ENCODE data around the gene CTSH. TPM values are rescaled to one million over a fixed set of nuclear protein-coding genes. Genes with fewer than 3 reads are reported as not detected.

The CTSH gene
- total RNA-seq, 2 donors from 2014 or later: 34.4 to 58.5 TPM

GRCh38 chr15:78898540-78898939 lies 46.3 kb downstream of the CTSH start:
- no peak overlapping the region for H3K9ac ChIP-seq (ENCODE audit: low read depth in 2 of 2, low read length in 2 of 2)
- no peaks in the 10 kb centered on the region for H3K9me3 ChIP-seq
- H3K27me3 ChIP-seq: no peaks in the 10 kb centered on the region
- H3K27ac ChIP-seq: no peak overlapping the region
- H3K4me3 ChIP-seq: no peak overlapping the region
- TF ChIP-seq CTCF (IDR thresholded peaks at IDR 0.05): no peak
- H3K4me1 ChIP-seq: no peaks in the 10 kb centered on the region
- peaks cover 40% of the 10 kb centered on the region for H3K36me3 ChIP-seq
- intact Hi-C loops (cut with DNase I): no loop called here
- no peak for DNase-seq

- intact Hi-C loops (cut with DNase I): no loop called here
- Histone ChIP-seq H3K36me3 (peaks cover 57% of the 10 kb centered on the region), H3K27me3 (no peaks in the 10 kb centered on the region), H3K4me1 (no peaks in the 10 kb centered on the region), H3K27ac (no peak overlapping the region), H3K9ac (ENCODE audit: low read depth in 2 of 2, low read length in 2 of 2) (no peak overlapping the region), H3K9me3 (no peaks in the 10 kb centered on the region), H3K4me3 (no peak overlapping the region)
- TF ChIP-seq CTCF (IDR thresholded peaks at IDR 0.05): no peak
- DNase-seq: no peak
Observed at GRCh38 chr15:78895471-78895870, 49.4 kb downstream of the CTSH start.

GRCh38 chr15:78893538-78893937 lies 51.3 kb downstream of the CTSH start:
- Histone ChIP-seq H3K9me3 (no peaks in the 10 kb centered on the region), H3K36me3 (peaks cover 47% of the 10 kb centered on the region), H3K27ac (no peak overlapping the region), H3K4me3 (no peak overlapping the region), H3K9ac (ENCODE audit: low read depth in 2 of 2, low read length in 2 of 2) (no peak overlapping the region), H3K4me1 (no peaks in the 10 kb centered on the region), H3K27me3 (no peaks in the 10 kb centered on the region)
- TF ChIP-seq CTCF (IDR thresholded peaks at IDR 0.05): no peak
- no peak for DNase-seq
- intact Hi-C loops (cut with DNase I): no loop called here

- intact Hi-C loops (cut with DNase I): no loop called here
- no peak overlapping the region for H3K9ac ChIP-seq (ENCODE audit: low read depth in 2 of 2, low read length in 2 of 2)
- no peaks in the 10 kb centered on the region for H3K9me3 ChIP-seq
- peaks cover 29% of the 10 kb centered on the region for H3K36me3 ChIP-seq
- TF ChIP-seq CTCF (IDR thresholded peaks at IDR 0.05): no peak
- no peak overlapping the region for H3K27ac ChIP-seq
- no peak overlapping the region for H3K4me3 ChIP-seq
- H3K4me1 ChIP-seq: no peaks in the 10 kb centered on the region
- DNase-seq: no peak
- H3K27me3 ChIP-seq: no peaks in the 10 kb centered on the region
Observed at GRCh38 chr15:78889000-78889399, 55.8 kb downstream of the CTSH start.

- H3K9ac ChIP-seq (ENCODE audit: low read depth in 2 of 2, low read length in 2 of 2): no peak overlapping the region
- H3K36me3 ChIP-seq: peaks cover 6% of the 10 kb centered on the region
- no peak for TF ChIP-seq CTCF (IDR thresholded peaks at IDR 0.05)
- no peak for DNase-seq
- H3K4me1 ChIP-seq: peaks cover 4% of the 10 kb centered on the region
- H3K27ac ChIP-seq: no peak overlapping the region
- H3K4me3 ChIP-seq: no peak overlapping the region
- no peaks in the 10 kb centered on the region for H3K27me3 ChIP-seq
- no peaks in the 10 kb centered on the region for H3K9me3 ChIP-seq
- intact Hi-C loops (cut with DNase I): no loop called here
Observed at GRCh38 chr15:78881681-78882080, 63.2 kb downstream of the CTSH start.

- H3K4me3 ChIP-seq: no peak overlapping the region
- H3K27me3 ChIP-seq: no peaks in the 10 kb centered on the region
- no peak overlapping the region for H3K27ac ChIP-seq
- DNase-seq: no peak
- no peak for TF ChIP-seq CTCF (IDR thresholded peaks at IDR 0.05)
- peaks cover 4% of the 10 kb centered on the region for H3K4me1 ChIP-seq
- H3K9me3 ChIP-seq: no peaks in the 10 kb centered on the region
- intact Hi-C loops (cut with DNase I): no loop called here
- H3K9ac ChIP-seq (ENCODE audit: low read depth in 2 of 2, low read length in 2 of 2): no peak overlapping the region
- H3K36me3 ChIP-seq: no peaks in the 10 kb centered on the region
Observed at GRCh38 chr15:78880813-78881212, 64.0 kb downstream of the CTSH start.

All from colonic mucosa (tissue), 4 donors.